Cardiac septum (tissue), 1 donor: ENCODE measurements around the gene POU3F1. TPM values are rescaled to one million over a fixed set of nuclear protein-coding genes. Genes with fewer than 3 reads are reported as not detected.

Experiments used
- DNase-seq: peaks from one replicate; pipeline ENCODE4 v3.0.0-alpha.2; 2020; ENCODE audit warnings: low spot score
- intact Hi-C: fragments of 100-400 bp; cut with DNase I; formaldehyde crosslinking; loops from one replicate; pipeline ENCODE4 v1.14.0; 2022
- total RNA-seq: library from RNA; stranded (reverse); fragmentation: NEBNext Ultra II Directional; extraction: Animal tissue kit (Norgen Biotek cat#: 25700); gene quantifications from one replicate; pipeline ENCODE4 v1.2.1, GENCODE V29; 2021
- donor health status: DM: no; HTN: no; CAD: no.

The POU3F1 gene
- total RNA-seq, 1 donor from 2014 or later, result not detected

DNA sequence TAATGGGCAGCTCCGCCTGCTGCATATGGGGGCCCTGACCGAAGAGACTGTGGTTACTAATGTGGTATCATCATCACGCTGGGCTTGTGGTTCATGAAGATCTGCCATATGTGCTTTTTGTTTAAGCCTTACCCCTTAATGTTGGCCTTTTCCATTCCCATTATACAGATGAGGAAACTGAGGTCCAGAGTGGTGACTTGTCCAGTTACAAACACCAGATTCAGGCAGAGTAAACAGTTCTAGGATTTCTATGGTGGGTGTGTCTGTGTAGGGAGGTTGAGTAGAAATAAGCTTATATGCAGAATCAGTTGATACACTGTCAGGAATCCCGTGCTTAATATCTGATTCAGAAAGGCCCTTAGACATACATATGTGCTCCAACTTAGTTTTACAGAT lies 33.4 kb downstream of the POU3F1 start:
- intact Hi-C loops, result loop anchor here (2.0 kb wide), 1 partner anchor 22 kb away; the partner anchor contains the start of gene SF3A3
- DNase-seq, result no peak

DNA sequence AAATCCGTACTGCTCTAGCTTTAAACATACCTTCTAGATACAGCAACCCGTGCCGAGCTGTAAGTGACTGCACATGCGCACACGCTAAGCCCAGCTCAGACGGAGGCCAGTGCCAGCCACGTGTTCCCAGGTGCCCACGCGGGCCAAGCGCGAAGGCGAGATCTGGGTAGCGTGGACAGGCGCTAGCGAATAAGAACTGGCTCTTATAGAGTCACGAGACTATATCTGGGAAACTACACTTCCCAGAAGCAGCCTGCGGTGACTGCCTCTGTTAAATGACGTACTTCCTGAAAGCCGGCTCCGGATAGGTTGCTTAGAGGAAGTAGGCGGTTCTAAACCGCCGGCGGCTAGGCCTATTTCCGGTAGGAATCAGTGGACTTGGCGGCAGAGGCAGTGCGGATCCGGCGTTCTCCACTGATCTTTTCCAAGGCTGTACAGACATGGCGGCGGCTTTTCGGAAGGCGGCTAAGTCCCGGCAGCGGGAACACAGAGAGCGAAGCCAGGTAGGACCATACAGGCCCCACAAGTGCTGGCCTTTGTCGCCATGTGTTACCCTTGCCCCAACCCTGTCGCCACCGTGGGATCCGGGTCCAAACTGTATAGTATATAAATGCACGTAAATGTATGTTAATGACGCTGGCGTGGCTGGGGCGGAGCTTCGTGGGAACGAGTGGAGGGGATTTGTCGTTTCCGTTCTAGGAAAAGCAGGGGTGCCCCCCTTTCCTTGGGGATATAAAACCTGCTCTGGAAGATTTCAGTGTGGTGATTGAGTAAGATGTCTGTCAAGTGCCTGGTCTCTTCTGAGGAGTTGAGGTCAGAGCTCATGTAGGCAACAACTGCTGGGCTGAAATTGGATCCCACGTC lies 34.0 kb downstream of the POU3F1 start, which contains the start of gene UTP11:
UTP11 (plus strand) TSS at position 372 of the 864 bp plus-strand sequence; CDS start at position 441, 69 bp downstream.
- peak; percentile 97 for DNase-seq

GRCh38 chr1:38009841-38010180 lies 36.8 kb downstream of the POU3F1 start:
- intact Hi-C loops, result no loop called here
- DNase-seq, result no peak

More for the DNA sequence above, 34.0 kb downstream of the POU3F1 start, which contains the start of gene UTP11:
- intact Hi-C loops, result loop anchor here (2.0 kb wide), 1 partner anchor 22 kb away; the partner anchor contains the start of gene SF3A3

GRCh38 chr1:38009088-38009840 lies 37.3 kb downstream of the POU3F1 start:
- intact Hi-C loops, result no loop called here
- DNase-seq, result no peak

GRCh38 chr1:38006008-38006828 lies 40.4 kb downstream of the POU3F1 start:
- intact Hi-C loops, result no loop called here
- no peak for DNase-seq

- intact Hi-C loops, result no loop called here
- DNase-seq, result peak; percentile 81
Measured at GRCh38 chr1:38005195-38006007, 41.2 kb downstream of the POU3F1 start, which contains the start of gene FHL3. Gene FHL3, minus strand, starts transcription at chr1:38005514. Its CDS starts 6,102 bp downstream, at chr1:37999412.

- intact Hi-C loops, result no loop called here
- no peak for DNase-seq
Measured at GRCh38 chr1:38004284-38005108, 42.1 kb downstream of the POU3F1 start.

DNA sequence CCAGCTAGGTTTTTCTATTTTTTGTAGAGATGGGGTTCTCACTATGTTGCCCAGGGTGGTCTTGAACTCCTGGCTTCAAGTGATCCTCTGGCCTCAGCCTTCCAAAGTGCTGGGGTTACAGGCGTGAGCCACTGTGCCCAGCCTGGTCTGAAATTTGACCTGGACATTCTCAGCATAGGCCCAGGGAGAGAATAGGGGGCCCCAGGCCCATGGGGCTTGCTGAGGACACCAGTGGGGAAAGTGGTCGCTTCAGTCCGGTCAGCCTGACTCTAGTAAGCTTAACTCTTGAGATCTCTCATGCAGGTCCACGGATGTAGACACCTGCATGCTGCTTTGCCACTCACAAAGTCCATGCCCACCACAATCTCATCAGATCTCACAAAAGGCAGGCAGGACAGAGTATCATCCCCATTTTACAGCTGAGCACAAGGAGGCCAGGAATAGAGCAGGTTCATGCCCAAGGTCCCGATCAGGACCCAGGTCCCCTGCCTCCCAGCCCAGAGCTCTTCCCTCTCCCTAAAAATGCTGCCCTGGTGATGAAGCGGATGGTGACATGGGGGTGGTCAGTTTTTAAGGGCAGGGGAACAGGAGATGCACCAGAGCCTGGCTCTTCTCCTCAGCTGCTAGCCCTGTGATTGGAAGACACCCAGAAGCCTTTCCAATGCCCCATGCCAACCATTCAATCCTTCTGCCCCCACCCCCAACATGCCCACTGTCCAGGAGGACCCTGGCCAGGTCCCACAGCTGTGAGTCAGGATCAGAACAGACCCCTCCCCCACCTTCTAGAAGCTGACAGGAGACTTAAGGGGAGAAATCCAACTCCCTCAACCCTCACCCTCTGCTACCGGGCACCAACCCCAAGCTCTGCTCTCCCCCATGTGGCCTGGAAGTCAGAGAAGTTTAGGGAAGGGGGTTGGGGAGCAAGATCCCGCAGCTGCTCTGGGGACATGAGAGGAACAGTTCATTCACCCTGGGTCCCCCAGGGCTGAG lies 43.0 kb downstream of the POU3F1 start:
- DNase-seq, result no peak
- intact Hi-C loops, result no loop called here

- DNase-seq, result no peak
- intact Hi-C loops, result no loop called here
Measured at GRCh38 chr1:38000529-38001455, 45.8 kb downstream of the POU3F1 start.

DNA sequence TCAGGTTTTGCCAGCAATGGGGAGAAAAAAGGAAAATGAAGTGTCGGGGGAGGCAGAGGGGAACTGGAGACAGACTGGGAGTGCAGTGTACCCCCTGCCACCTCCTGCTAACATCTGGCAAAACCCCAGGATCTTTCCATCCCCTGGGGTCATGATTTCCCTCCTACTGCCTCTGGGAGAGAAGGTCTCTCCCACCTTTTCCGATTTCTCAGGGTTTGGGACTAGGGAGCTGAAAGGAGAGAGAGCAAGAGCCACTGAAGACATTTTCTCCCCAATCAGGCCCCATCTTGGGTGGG lies 46.4 kb downstream of the POU3F1 start:
- no peak for DNase-seq
- intact Hi-C loops, result no loop called here

DNA sequence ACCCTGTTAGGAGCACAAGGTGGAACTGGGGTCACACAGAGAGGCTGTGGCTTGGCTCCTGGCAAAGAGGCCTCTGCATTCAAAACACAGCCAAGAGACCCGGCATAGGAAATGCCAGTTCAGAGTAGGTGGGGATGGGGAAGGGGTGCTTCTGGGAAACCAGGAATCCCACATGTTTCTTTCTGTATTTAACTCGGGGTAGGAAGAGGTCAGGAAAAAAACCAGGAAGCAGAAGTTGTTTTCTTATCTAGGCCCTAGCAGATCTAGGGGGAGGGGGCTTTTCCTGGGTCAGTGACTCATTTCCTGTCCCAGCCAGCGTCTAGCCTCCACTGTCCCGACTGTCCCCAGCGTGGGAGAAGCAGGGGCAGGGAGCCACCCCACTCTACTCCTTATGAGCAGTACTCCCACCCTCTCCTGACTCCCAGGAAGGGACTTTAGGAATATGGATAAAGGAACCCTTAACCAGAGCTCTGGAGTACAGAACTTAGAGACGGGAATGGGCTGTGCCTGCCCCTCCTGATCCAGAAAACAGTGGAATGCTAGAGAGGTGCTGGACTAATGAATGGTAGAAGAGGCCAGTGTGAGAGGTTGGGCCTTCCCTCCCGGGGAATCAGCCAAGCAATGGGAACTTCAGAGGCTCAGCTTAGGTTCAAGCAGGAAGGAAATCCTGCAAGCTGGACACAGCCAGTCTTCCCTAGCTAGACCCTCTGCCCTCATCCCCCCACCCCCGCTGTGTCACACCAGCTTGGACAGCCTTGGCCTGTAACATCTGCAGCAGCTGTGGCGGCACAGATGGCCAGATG lies 47.0 kb downstream of the POU3F1 start:
- intact Hi-C loops, result no loop called here
- DNase-seq, result peak; percentile 84

DNA sequence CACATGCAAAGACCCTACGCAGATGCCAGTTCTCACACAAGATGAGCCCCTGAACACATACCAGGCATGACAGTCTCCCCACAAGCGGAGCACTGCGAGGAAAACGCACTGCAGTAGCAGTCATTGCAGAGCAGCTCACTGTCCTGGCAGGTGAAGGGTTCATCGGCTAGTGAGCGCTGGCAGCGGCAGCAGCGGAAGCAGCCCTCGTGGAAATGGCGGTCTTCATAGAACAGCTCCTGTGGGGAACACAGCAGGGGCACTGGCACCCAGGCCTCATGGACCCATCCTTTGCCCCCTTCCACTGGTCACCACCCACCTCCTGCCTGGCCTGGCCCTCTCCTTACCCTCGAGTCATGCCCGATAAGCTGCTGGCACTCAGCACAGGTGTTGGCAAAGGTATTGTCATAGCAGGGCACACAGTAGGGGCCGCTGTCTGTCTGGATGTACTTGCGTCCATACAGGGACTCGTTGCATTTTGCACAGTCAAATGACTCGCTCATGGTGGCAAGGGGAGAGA lies 47.6 kb downstream of the POU3F1 start:
- no peak for DNase-seq
- intact Hi-C loops, result no loop called here

DNA sequence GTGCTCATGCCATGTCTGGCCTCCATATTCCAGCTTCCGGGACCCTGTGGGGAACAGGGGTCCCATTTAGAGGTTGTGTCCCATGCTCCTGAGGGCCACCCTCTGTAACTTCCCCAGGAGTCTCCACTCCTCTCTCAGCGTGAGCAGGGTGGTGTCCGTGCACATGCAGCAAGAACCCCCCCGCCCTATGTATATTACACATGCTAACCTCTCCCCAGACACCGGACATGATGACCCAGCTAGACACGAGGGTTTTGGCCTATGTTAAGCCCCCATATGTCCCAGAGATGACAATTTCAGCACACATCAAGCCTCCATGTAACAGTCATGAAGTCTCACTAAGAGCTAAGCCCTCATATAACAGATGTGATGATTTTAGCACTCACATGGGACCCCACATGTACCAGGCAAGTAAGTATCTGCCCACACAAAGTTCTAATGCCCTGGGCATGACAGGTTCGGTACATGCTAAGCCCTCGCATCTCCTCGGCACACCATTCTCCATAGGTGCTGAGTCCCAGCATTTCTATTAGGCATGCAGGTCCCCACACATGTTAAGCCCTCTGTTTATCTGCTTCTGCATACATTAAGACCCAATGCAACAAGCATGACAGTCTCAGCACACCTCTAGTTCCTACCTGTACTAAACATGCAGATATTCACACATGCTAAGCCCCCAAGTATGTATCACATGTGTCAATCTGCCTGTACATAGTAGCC lies 48.3 kb downstream of the POU3F1 start:
- intact Hi-C loops, result no loop called here
- DNase-seq, result no peak
